NB4 (cell line): ENCODE data around the gene PPRC1.

Experiments used
- CTCF ChIP-seq: IDR thresholded peaks from one replicate; pipeline ENCODE4 v1.5.1; 2012; ENCODE audit warnings: low read depth, low read length
- MYC ChIP-seq: IDR thresholded peaks from 2 replicates; pipeline ENCODE4 v1.6.1; 2011; ENCODE audit warnings: low read depth, low read length
- POLR2A ChIP-seq: IDR thresholded peaks from 2 replicates; pipeline ENCODE4 v1.6.1; 2011; ENCODE audit warnings: mild to moderate bottlenecking; ENCODE audit not compliant: insufficient read length; ENCODE audit errors: extremely low read depth
- TF ChIP-seq, protein P1 (sequence below): IDR thresholded peaks from 2 replicates; pipeline ENCODE4 v1.6.1; 2011; ENCODE audit warnings: low read depth, low read length

DNA sequence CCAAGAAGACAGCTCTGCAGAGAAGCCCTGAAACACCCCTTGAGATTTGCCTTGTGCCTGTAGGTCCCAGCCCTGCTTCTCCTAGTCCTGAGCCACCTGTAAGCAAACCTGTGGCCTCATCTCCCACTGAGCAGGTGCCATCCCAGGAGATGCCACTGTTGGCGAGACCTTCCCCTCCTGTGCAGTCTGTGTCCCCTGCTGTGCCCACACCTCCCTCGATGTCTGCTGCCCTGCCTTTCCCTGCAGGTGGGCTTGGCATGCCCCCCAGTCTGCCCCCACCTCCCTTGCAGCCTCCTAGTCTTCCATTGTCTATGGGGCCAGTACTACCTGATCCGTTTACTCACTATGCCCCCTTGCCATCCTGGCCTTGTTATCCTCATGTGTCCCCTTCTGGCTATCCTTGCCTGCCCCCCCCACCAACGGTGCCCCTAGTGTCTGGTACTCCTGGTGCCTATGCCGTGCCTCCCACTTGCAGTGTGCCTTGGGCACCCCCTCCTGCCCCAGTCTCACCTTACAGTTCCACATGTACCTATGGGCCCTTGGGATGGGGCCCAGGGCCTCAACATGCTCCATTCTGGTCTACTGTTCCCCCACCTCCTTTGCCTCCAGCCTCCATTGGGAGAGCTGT lies 8.2 kb downstream of the PPRC1 start:
- no peak for TF ChIP-seq CTCF
- no peak for TF ChIP-seq POLR2A
- TF ChIP-seq, protein P1, sequence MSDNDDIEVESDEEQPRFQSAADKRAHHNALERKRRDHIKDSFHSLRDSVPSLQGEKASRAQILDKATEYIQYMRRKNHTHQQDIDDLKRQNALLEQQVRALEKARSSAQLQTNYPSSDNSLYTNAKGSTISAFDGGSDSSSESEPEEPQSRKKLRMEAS, result no peak
- TF ChIP-seq MYC, result no peak
